Ectodermal cell (in vitro differentiated cells): ENCODE results near the gene KCNQ1.

ENCODE experiments used
- H3K27ac ChIP-seq: 2 replicates; pipeline ENCODE4 v1.7.0; 2013; ENCODE audit warnings: mild to moderate bottlenecking, low read depth, low read length; ENCODE audit not compliant: insufficient read depth, poor library complexity, severe bottlenecking
- H3K27me3 ChIP-seq: 2 replicates; pipeline ENCODE4 v1.7.0; 2013; ENCODE audit warnings: mild to moderate bottlenecking, low read length; ENCODE audit not compliant: insufficient read depth, control insufficient read depth, poor library complexity, severe bottlenecking
- H3K36me3 ChIP-seq: one replicate; pipeline ENCODE4 v1.7.0; 2013; ENCODE audit warnings: low read length; ENCODE audit not compliant: control insufficient read depth, insufficient read depth
- H3K4me1 ChIP-seq: one replicate; pipeline ENCODE4 v1.7.0; 2013; ENCODE audit warnings: low read length; ENCODE audit not compliant: control insufficient read depth, insufficient read depth
- H3K4me3 ChIP-seq: 2 replicates; pipeline ENCODE4 v1.7.0; 2013; ENCODE audit warnings: low read depth, low read length, control low read depth; ENCODE audit not compliant: insufficient read depth
- H3K9me3 ChIP-seq: 2 replicates; pipeline ENCODE4 v1.7.0; 2013; ENCODE audit warnings: mild to moderate bottlenecking, low read length, moderate library complexity; ENCODE audit not compliant: control insufficient read depth
- WGBS, 2 experiments: methylation state at CpG; one replicate each; pipeline ENCODE4 v1.1.7; 2013; ENCODE audit warnings: missing lambda C conversion rate in 2 of 2; 5-methylcytosine and 5-hydroxymethylcytosine counted together

KCNQ1 gene

GRCh38 chr11:2800655-2801531, 356.1 kb downstream of the KCNQ1 start:
- H3K9me3 ChIP-seq: no peaks in the 10 kb centered on the region
- no peak overlapping the region for H3K4me3 ChIP-seq
- 92 to 95% methylated on average over 12 of the region's 12 CpGs for WGBS, 2 experiments
- H3K27me3 ChIP-seq: peaks cover 5% of the 10 kb centered on the region
- H3K4me1 ChIP-seq: peaks cover 7% of the 10 kb centered on the region
- no peaks in the 10 kb centered on the region for H3K36me3 ChIP-seq
- H3K27ac ChIP-seq: no peak overlapping the region

- no peak overlapping the region for H3K27ac ChIP-seq
- 88 to 91% methylated on average over 22 of the region's 22 CpGs for WGBS, 2 experiments
- H3K9me3 ChIP-seq: no peaks in the 10 kb centered on the region
- no peaks in the 10 kb centered on the region for H3K36me3 ChIP-seq
- no peak overlapping the region for H3K4me3 ChIP-seq
- peaks cover 5% of the 10 kb centered on the region for H3K27me3 ChIP-seq
- H3K4me1 ChIP-seq: peaks cover 14% of the 10 kb centered on the region
Measured at GRCh38 chr11:2801711-2802388, 357.0 kb downstream of the KCNQ1 start.

- Histone ChIP-seq H3K27me3 (peaks cover 5% of the 10 kb centered on the region), H3K9me3 (no peaks in the 10 kb centered on the region), H3K4me3 (no peak overlapping the region), H3K4me1 (peaks cover 20% of the 10 kb centered on the region), H3K36me3 (no peaks in the 10 kb centered on the region), H3K27ac (no peak overlapping the region)
- WGBS, 2 experiments: 92% methylated on average over 18 of the region's 18 CpGs
Measured at GRCh38 chr11:2802389-2803185, 357.8 kb downstream of the KCNQ1 start.

GRCh38 chr11:2803186-2804091, 358.6 kb downstream of the KCNQ1 start:
- WGBS, 2 experiments: 90 to 92% methylated on average over 20 of the region's 20 CpGs
- Histone ChIP-seq H3K4me3 (no peak overlapping the region), H3K9me3 (no peaks in the 10 kb centered on the region), H3K27me3 (peaks cover 5% of the 10 kb centered on the region), H3K4me1 (peaks cover 20% of the 10 kb centered on the region), H3K27ac (no peak overlapping the region), H3K36me3 (no peaks in the 10 kb centered on the region)

- H3K27me3 ChIP-seq: peaks cover 5% of the 10 kb centered on the region
- WGBS, 2 experiments: 91 to 92% methylated on average over 10 of the region's 10 CpGs
- no peak overlapping the region for H3K4me3 ChIP-seq
- peaks cover 20% of the 10 kb centered on the region for H3K4me1 ChIP-seq
- no peaks in the 10 kb centered on the region for H3K9me3 ChIP-seq
- H3K36me3 ChIP-seq: no peaks in the 10 kb centered on the region
- no peak overlapping the region for H3K27ac ChIP-seq
Measured at GRCh38 chr11:2804189-2804588, 359.4 kb downstream of the KCNQ1 start.

- Histone ChIP-seq H3K9me3 (no peaks in the 10 kb centered on the region), H3K4me3 (no peak overlapping the region), H3K27ac (no peak overlapping the region), H3K27me3 (peaks cover 5% of the 10 kb centered on the region), H3K4me1 (peaks cover 20% of the 10 kb centered on the region), H3K36me3 (no peaks in the 10 kb centered on the region)
- WGBS, 2 experiments: 81 to 82% methylated on average over 19 of the region's 19 CpGs
Measured at GRCh38 chr11:2804701-2805387, 360.0 kb downstream of the KCNQ1 start.

GRCh38 chr11:2805388-2806056, 360.7 kb downstream of the KCNQ1 start:
- H3K4me1 ChIP-seq: peaks cover 20% of the 10 kb centered on the region
- H3K27me3 ChIP-seq: peaks cover 5% of the 10 kb centered on the region
- H3K27ac ChIP-seq: no peak overlapping the region
- 88 to 91% methylated on average over 20 of the region's 20 CpGs for WGBS, 2 experiments
- H3K36me3 ChIP-seq: no peaks in the 10 kb centered on the region
- H3K4me3 ChIP-seq: no peak overlapping the region
- no peaks in the 10 kb centered on the region for H3K9me3 ChIP-seq

- H3K27me3 ChIP-seq: peaks cover 10% of the 10 kb centered on the region
- H3K36me3 ChIP-seq: no peaks in the 10 kb centered on the region
- 71 to 73% methylated on average over 24 of the region's 24 CpGs for WGBS, 2 experiments
- H3K9me3 ChIP-seq: no peaks in the 10 kb centered on the region
- peaks cover 20% of the 10 kb centered on the region for H3K4me1 ChIP-seq
- H3K4me3 ChIP-seq: no peak overlapping the region
- H3K27ac ChIP-seq: no peak overlapping the region
Measured at GRCh38 chr11:2806351-2807024, 361.7 kb downstream of the KCNQ1 start.
